Lower leg skin (tissue), 3 donors: ENCODE measurements around the gene SMIM1.

Experiments used
- POLR2A ChIP-seq, 2 donors: fragments of 450-650 bp; IDR thresholded peaks; one replicate each; pipeline ENCODE4 v1.6.1; 2016 to 2017; ENCODE audit warnings: antibody characterized with exemption in 2 of 2, mild to moderate bottlenecking in 1 of 2, moderate library complexity in 1 of 2
- TF ChIP-seq, protein P1 (sequence below), 3 donors: fragments of 450-650 bp; IDR thresholded peaks; one replicate each; pipeline ENCODE4 v1.5.1; 2016; ENCODE audit warnings: antibody characterized with exemption in 3 of 3, mild to moderate bottlenecking in 3 of 3, moderate library complexity in 2 of 3

DNA sequence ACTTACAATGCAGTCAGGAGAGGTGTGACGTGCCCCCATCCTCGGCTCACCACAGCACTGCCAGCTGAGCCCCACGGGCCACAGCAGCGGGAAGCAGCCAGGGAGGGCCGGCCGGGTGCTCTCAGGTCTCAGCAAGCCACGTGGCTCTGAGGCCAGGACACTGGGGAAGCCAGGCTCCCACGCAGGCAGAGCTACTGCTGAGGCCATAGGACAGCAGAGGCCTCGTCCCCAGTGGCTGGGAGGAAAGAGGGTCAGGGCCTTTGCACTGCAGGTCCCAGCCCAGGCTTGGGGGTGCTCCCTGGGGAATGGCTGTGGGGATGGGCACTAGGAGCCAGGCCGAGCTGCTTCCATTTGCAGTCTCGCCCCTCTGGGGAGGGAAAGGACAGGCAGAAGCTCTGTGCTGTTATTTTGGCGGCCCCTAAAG lies 18.0 kb downstream of the SMIM1 start:
- no peak for TF ChIP-seq POLR2A (IDR thresholded peaks at IDR 0.05)
- TF ChIP-seq, protein P1, sequence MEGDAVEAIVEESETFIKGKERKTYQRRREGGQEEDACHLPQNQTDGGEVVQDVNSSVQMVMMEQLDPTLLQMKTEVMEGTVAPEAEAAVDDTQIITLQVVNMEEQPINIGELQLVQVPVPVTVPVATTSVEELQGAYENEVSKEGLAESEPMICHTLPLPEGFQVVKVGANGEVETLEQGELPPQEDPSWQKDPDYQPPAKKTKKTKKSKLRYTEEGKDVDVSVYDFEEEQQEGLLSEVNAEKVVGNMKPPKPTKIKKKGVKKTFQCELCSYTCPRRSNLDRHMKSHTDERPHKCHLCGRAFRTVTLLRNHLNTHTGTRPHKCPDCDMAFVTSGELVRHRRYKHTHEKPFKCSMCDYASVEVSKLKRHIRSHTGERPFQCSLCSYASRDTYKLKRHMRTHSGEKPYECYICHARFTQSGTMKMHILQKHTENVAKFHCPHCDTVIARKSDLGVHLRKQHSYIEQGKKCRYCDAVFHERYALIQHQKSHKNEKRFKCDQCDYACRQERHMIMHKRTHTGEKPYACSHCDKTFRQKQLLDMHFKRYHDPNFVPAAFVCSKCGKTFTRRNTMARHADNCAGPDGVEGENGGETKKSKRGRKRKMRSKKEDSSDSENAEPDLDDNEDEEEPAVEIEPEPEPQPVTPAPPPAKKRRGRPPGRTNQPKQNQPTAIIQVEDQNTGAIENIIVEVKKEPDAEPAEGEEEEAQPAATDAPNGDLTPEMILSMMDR (IDR thresholded peaks at IDR 0.05), result no peak
